ENCODE results near the gene ARFGEF3.

GRCh38 chr6:138197570-138197969 lies 35.8 kb downstream of the ARFGEF3 start:
- no peak for TF ChIP-seq CTCF (conservative IDR thresholded peaks at IDR 0.05)
- no peak for TF ChIP-seq ZFX (IDR thresholded peaks at IDR 0.05)

All from C4-2B (cell line).